Testis (tissue), 3 donors: Measurements from ENCODE around the gene CFAP20DC. TPM values are rescaled to one million over a fixed set of nuclear protein-coding genes. Genes with fewer than 3 reads are reported as not detected.
A peak's percentile ranks its signal among the peaks of the same experiment; 100 is the strongest.

Source experiments
- DNase-seq: peaks from one replicate; pipeline ENCODE4 v3.0.0-alpha.2; 2019
- H3K27ac ChIP-seq, 2 donors: fragments of 200-600 bp; sonication (generic); one replicate each; pipeline ENCODE4 v1.5.1; 2019
- H3K27me3 ChIP-seq: fragments of 200-600 bp; sonication (generic); one replicate; pipeline ENCODE4 v1.5.1; 2019
- H3K36me3 ChIP-seq: fragments of 200-600 bp; sonication (generic); one replicate; pipeline ENCODE4 v1.5.1; 2017; ENCODE audit warnings: low read depth; ENCODE audit errors: missing control alignments
- H3K4me1 ChIP-seq: fragments of 200-600 bp; sonication (generic); one replicate; pipeline ENCODE4 v1.5.1; 2019
- H3K4me3 ChIP-seq, 2 donors: fragments of 200-600 bp; sonication (generic); one replicate each; pipeline ENCODE4 v1.5.1; 2017 to 2019
- H3K9me3 ChIP-seq: fragments of 200-600 bp; sonication (generic); one replicate; pipeline ENCODE4 v1.5.1; 2017
- CTCF ChIP-seq, 3 experiments: fragments of 450-650 bp in 2 of 3; fragments of 200-600 bp in 1 of 3; sonication (generic) in 1 of 3; IDR thresholded peaks; one replicate each; pipeline ENCODE4 v1.5.1; 2016 to 2019; ENCODE audit warnings: antibody characterized with exemption in 3 of 3, mild to moderate bottlenecking in 2 of 3, moderate library complexity in 1 of 3
- POLR2A ChIP-seq: fragments of 450-650 bp; IDR thresholded peaks from one replicate; pipeline ENCODE4 v1.6.1; 2017; ENCODE audit warnings: antibody characterized with exemption, mild to moderate bottlenecking, moderate library complexity
- WGBS, 2 donors: methylation state at CpG; one replicate each; pipeline ENCODE4 v1.1.5; 2018; 5-methylcytosine and 5-hydroxymethylcytosine counted together
- intact Hi-C: fragments of 100-400 bp; cut with DNase I; formaldehyde crosslinking; loops from one replicate; pipeline ENCODE4 v1.15.1; 2023; ENCODE audit warnings: low total_unique reads
- polyA plus RNA-seq: library from polyadenylated mRNA; stranded (reverse); fragments of 350-450 nt; fragmentation: Illumina TruSeq; extraction: RNeasy Lipid Tissue Mini Kit (QIAGEN cat#74804); gene quantifications from one replicate; pipeline ENCODE4 v1.2.3, GENCODE V29; 2014; ENCODE audit warnings: low read depth, low replicate concordance; ENCODE audit not compliant: insufficient read depth
- total RNA-seq, 2 donors: library from RNA; depleted of rRNA; stranded (reverse); fragments of >200 nt; gene quantifications; one replicate each; pipeline ENCODE4 v1.2.3, GENCODE V29; 2016

Gene CFAP20DC
- total and polyA plus RNA-seq, 3 donors from 2014 or later = 24.5 to 62.8 (median 42.0) TPM

DNA sequence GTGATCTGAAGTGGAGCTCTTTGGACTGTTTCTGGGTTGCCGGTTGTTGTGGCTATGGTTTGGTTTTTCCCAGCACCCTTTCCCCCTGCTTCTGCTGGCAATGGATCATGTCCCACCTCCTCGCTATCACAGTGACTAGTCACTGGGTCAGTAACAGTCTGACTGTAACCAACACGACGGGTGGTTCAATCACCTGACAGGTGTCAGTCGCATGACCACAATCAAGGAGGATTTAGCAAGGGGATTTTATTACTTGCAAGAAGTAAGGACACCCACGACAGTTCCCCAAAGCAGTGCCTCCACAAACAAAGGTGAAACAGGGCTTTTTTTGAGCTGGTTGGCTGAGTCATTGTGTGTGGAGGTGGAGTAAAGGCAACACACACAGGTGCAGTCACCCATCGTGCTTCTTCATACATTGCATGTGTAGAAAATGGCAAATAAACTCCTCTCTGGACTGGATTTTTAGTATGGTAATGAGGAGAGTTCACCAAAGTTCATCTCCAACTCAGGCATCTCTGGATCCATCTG lies 324.4 kb downstream of the CFAP20DC start:
- peak overlapping the region; percentile 10 to 25 for H3K27ac ChIP-seq
- no peak for DNase-seq
- no peaks in the 10 kb centered on the region for H3K27me3 ChIP-seq
- intact Hi-C loops = no loop called here
- no peaks in the 10 kb centered on the region for H3K36me3 ChIP-seq
- H3K9me3 ChIP-seq = no peaks in the 10 kb centered on the region
- no peak for TF ChIP-seq CTCF (IDR thresholded peaks at IDR 0.05)
- no peak for TF ChIP-seq POLR2A
- no peak overlapping the region for H3K4me3 ChIP-seq
- H3K4me1 ChIP-seq = peaks cover 6% of the 10 kb centered on the region
- 70 to 92% methylated on average over 7 of the region's 7 CpGs for WGBS, 2 donors

DNA sequence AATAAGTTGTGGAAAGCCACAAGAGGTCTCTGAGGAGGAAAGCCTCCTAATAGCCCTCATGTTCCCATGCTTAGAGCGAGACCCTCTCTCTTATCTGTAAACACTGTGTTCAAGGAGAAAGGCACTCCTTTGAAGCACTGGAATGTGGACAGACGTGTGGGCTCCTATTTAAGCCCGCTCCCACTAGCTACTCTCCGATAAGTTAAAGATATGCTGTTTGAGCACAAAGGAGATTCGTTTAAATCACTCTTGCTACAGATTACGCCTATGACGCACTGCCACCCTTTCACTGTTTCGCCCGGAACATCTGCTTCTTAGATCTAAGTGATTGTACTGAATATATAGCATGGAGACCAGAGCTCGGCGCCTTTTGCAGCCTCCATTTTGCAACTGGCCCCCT lies 325.5 kb downstream of the CFAP20DC start:
- H3K27me3 ChIP-seq = no peaks in the 10 kb centered on the region
- H3K36me3 ChIP-seq = no peaks in the 10 kb centered on the region
- TF ChIP-seq POLR2A (no peak), CTCF (IDR thresholded peaks at IDR 0.05) (no peak)
- intact Hi-C loops = no loop called here
- DNase-seq = peak; percentile 80
- H3K4me3 ChIP-seq = no peak overlapping the region
- WGBS, 2 donors = 55 to 72% methylated on average over 11 of the region's 11 CpGs
- H3K4me1 ChIP-seq = peaks cover 6% of the 10 kb centered on the region
- no peaks in the 10 kb centered on the region for H3K9me3 ChIP-seq
- no peak overlapping the region for H3K27ac ChIP-seq

- intact Hi-C loops = no loop called here
- H3K4me1 ChIP-seq = peaks cover 6% of the 10 kb centered on the region
- no peaks in the 10 kb centered on the region for H3K36me3 ChIP-seq
- H3K9me3 ChIP-seq = no peaks in the 10 kb centered on the region
- 65 to 80% methylated on average over 3 of the region's 3 CpGs for WGBS, 2 donors
- TF ChIP-seq CTCF (IDR thresholded peaks at IDR 0.05) = no peak
- TF ChIP-seq POLR2A = no peak
- DNase-seq = no peak
- H3K4me3 ChIP-seq = no peak overlapping the region
- no peak overlapping the region for H3K27ac ChIP-seq
- no peaks in the 10 kb centered on the region for H3K27me3 ChIP-seq
These were observed 326.7 kb downstream of the CFAP20DC start for GRCh38 chr3:58723173-58723572.

- WGBS, 2 donors = 33 to 36% methylated on average over 4 of the region's 4 CpGs
- no peak for DNase-seq
- TF ChIP-seq CTCF (IDR thresholded peaks at IDR 0.05) (no peak), POLR2A (no peak)
These were observed 327.3 kb downstream of the CFAP20DC start for GRCh38 chr3:58722561-58722960.

GRCh38 chr3:58720526-58720925 lies 329.3 kb downstream of the CFAP20DC start:
- Histone ChIP-seq H3K27ac (no peak overlapping the region), H3K27me3 (no peaks in the 10 kb centered on the region), H3K36me3 (no peaks in the 10 kb centered on the region), H3K4me3 (no peak overlapping the region), H3K4me1 (peaks cover 6% of the 10 kb centered on the region), H3K9me3 (no peaks in the 10 kb centered on the region)
- intact Hi-C loops = no loop called here
- TF ChIP-seq CTCF (IDR thresholded peaks at IDR 0.05) = no peak
- TF ChIP-seq POLR2A = no peak
- WGBS, 2 donors = 64 to 76% methylated on average over 3 of the region's 3 CpGs
- no peak for DNase-seq

More at GRCh38 chr3:58722561-58722960, 327.3 kb downstream of the CFAP20DC start:
- no peak overlapping the region for H3K27ac ChIP-seq
- H3K4me3 ChIP-seq = no peak overlapping the region
- intact Hi-C loops = no loop called here
- no peaks in the 10 kb centered on the region for H3K36me3 ChIP-seq
- no peaks in the 10 kb centered on the region for H3K27me3 ChIP-seq
- H3K4me1 ChIP-seq = peaks cover 6% of the 10 kb centered on the region
- no peaks in the 10 kb centered on the region for H3K9me3 ChIP-seq
